Activated T-cell treated with anti-CD3 and anti-CD28 coated beads, Interleukin-2, amount 50 U/mL, for 4 hours (primary cell): ENCODE results near the gene HSPA13. TPM values are rescaled to one million over a fixed set of nuclear protein-coding genes. Genes with fewer than 3 reads are reported as not detected.
"Not testable (repeated sequence)": the region's sequence is repeated elsewhere in the genome, so short reads cannot be mapped to it uniquely, and the experiment has no call there.

ENCODE experiments used
- ATAC-seq, 2 donors: fragments of 200-7000 bp; cut with Tn5 transposase; one replicate each; pipeline ENCODE4 v1.10.0; 2021
- DNase-seq: peaks from one replicate; pipeline ENCODE4 v3.0.0-alpha.2; 2020
- H3K27me3 Mint-ChIP-seq: one replicate; pipeline ENCODE4 v1.8.0; 2021; ENCODE audit warnings: low read depth, mixed read lengths
- H3K36me3 Mint-ChIP-seq: one replicate; pipeline ENCODE4 v1.8.0; 2022; ENCODE audit warnings: mixed read lengths; ENCODE audit not compliant: insufficient read depth
- H3K4me1 Mint-ChIP-seq: one replicate; pipeline ENCODE4 v1.8.0; 2021; ENCODE audit warnings: low read depth, mixed read lengths
- H3K4me3 Mint-ChIP-seq: one replicate; pipeline ENCODE4 v1.8.0; 2021; ENCODE audit warnings: mild to moderate bottlenecking, moderate library complexity, mixed read lengths
- H3K9me3 Mint-ChIP-seq: one replicate; pipeline ENCODE4 v1.8.0; 2021; ENCODE audit warnings: mixed read lengths
- total RNA-seq, 3 donors: library from RNA; stranded (reverse); gene quantifications; one replicate each; pipeline ENCODE4 v1.2.1, GENCODE V29; 2021

HSPA13 gene
- total RNA-seq, 3 donors from 2014 or later = 31.8 to 47.0 (median 41.0) TPM

DNA sequence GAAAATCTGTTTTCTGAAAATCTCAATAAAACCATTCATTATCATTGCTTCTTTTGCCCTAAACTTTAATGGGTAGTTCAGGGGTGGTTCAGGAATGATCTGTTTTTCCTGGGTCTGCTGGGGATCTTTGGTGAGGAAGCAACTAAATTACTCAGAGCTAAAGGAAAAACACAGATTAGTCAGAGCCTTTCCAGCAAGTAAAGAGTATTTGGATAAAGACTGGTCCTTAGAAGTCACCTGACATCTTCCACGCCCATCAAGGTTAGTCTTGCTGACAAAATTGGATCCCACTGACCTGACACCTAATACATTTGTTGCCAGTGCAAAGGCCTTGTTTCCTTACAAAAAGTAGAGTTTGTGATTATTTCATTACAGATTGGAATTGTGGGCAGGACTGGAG, 24.2 kb downstream of the HSPA13 start:
- DNase-seq = no peak
- no peaks in the 10 kb centered on the region for H3K9me3 Mint-ChIP-seq
- H3K4me1 Mint-ChIP-seq = no peaks in the 10 kb centered on the region
- no peak overlapping the region for H3K4me3 Mint-ChIP-seq
- peaks cover 25% of the 10 kb centered on the region for H3K27me3 Mint-ChIP-seq
- no peaks in the 10 kb centered on the region for H3K36me3 Mint-ChIP-seq
- ATAC-seq = no peak

DNA sequence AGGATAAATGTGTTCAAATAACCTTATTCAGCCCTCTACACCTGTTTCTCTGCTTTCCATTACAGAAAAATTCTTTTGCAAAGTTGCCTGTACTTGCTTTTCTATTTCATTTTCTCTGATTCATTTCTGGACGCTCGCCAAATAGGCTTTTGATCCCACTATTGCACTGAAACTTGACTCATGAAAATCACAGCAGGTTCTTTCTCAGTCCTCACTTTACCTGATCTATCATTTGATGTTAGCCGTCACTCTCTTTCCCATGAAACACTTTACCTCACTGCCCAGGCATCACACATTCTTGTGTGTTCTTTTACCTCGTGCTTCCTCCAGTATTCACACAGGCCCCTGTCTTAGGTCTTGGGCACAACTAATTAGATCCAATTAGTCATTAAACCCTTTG, 26.2 kb downstream of the HSPA13 start:
- Mint-ChIP-seq H3K36me3 (no peaks in the 10 kb centered on the region), H3K4me3 (no peak overlapping the region), H3K9me3 (no peaks in the 10 kb centered on the region), H3K27me3 (peaks cover 24% of the 10 kb centered on the region), H3K4me1 (no peaks in the 10 kb centered on the region)
- DNase-seq = no peak
- ATAC-seq = no peak

DNA sequence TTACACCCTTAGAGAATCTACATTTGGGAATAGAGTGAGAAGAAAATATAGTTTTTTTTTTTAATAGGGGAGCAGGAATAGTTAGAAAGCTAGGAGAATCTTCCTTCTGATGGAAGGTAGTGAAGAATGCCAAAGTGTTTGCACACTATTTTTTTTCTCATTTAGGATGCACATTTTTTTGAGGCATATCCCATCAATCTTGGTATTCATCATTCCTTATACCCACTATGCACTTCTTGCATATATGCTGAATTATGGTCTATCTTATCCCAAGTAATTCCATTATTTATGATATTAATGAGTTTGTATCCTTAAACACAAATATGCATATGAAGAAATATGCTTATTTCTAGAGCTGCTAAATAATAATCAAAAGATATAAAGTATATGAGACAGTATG, 28.4 kb downstream of the HSPA13 start:
- ATAC-seq (no peak), DNase-seq (no peak)
- H3K27me3 Mint-ChIP-seq = peaks cover 17% of the 10 kb centered on the region
- no peaks in the 10 kb centered on the region for H3K36me3 Mint-ChIP-seq
- H3K4me3 Mint-ChIP-seq = no peak overlapping the region
- H3K4me1 Mint-ChIP-seq = no peaks in the 10 kb centered on the region
- H3K9me3 Mint-ChIP-seq = no peaks in the 10 kb centered on the region

DNA sequence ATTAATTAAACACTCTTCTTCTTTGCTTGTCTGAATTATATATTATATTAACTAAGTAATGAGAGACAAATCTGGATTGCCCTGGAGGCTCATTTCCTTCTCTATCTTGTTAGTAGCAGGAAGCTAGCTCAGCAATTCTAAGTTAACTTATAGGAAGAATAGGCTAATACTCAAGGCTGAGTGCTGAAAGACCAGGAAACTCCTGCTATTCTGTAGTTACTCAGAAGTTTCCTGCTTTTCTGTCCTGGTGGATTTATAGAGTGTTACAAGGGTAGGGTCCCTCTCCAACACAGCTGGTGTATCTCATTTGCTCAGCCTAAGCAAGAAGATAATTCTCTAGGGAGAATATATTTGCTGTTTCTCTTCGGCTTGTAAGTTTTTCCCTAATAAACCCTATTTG, 29.2 kb downstream of the HSPA13 start:
- no peaks in the 10 kb centered on the region for H3K9me3 Mint-ChIP-seq
- ATAC-seq = no peak
- no peaks in the 10 kb centered on the region for H3K36me3 Mint-ChIP-seq
- peaks cover 14% of the 10 kb centered on the region for H3K27me3 Mint-ChIP-seq
- no peak for DNase-seq
- no peak overlapping the region for H3K4me3 Mint-ChIP-seq
- no peaks in the 10 kb centered on the region for H3K4me1 Mint-ChIP-seq

DNA sequence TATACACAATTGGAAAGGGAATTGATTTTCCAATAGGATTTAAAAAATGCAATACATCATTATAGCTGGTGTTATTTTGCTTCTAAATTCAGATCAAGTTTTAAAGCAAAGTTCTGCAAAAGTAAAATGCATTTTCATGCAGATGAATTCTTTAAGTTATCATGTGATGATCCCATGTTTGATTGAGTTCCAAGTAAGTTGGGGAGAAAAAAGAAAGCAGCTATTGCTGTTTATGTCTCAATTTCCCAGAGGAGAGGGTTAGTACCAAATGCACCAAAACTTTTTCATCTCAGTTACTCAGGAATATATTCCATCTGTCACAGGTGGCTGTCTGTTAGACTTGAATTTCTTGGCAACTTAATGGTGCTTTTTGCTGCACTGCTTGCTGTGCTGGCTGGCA, 29.7 kb downstream of the HSPA13 start:
- H3K36me3 Mint-ChIP-seq = no peaks in the 10 kb centered on the region

DNA sequence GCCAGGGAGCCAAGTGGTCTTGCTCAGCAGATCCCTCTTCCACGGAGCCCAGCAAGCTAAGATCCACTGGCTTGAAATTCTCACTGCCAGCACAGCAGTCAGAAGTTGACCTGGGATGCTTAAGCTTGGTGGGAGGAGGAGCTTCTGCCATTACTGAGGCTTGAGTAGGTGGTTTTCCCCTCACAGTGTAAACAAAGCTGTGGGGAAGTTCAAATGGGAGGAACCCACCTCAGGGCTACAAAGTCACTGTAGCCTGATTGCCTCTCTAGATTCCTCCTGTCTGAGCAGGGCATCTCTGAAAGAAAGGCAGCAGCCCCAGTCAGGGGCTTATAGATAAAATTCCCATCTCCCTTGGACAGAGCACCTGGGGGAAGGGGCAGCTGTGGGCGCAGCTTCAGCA, 55.6 kb downstream of the HSPA13 start:
- not testable (repeated sequence) for H3K9me3 Mint-ChIP-seq, H3K4me1 Mint-ChIP-seq, ATAC-seq, DNase-seq, H3K4me3 Mint-ChIP-seq, H3K36me3 Mint-ChIP-seq
- H3K27me3 Mint-ChIP-seq = peaks cover 23% of the 10 kb centered on the region

More for the DNA sequence above, 29.7 kb downstream of the HSPA13 start:
- Mint-ChIP-seq H3K27me3 (peaks cover 13% of the 10 kb centered on the region), H3K4me1 (no peaks in the 10 kb centered on the region), H3K4me3 (no peak overlapping the region), H3K9me3 (no peaks in the 10 kb centered on the region)
- DNase-seq (no peak), ATAC-seq (no peak)

DNA sequence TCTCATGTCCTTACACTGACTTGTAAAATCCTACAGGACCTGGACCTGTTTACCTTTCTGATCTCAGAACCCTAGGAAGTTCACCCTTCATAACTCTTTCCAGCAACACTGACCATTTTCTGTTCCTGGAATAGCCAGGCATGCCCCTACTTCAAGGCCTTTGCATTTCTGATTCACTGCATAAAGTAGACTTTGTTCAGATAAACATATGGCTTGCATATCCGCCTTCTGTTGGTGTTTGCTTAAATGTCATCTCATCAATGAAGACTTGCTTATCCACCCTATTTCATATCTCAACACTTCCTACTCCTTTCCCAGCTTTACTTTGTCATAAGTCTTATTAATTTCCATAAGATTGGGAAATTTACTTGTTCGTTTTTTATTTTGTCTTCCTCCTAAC, 57.4 kb downstream of the HSPA13 start:
- ATAC-seq = no peak
- no peaks in the 10 kb centered on the region for H3K4me1 Mint-ChIP-seq
- no peak overlapping the region for H3K4me3 Mint-ChIP-seq
- no peaks in the 10 kb centered on the region for H3K36me3 Mint-ChIP-seq
- peaks cover 25% of the 10 kb centered on the region for H3K27me3 Mint-ChIP-seq
- H3K9me3 Mint-ChIP-seq = peaks cover 6% of the 10 kb centered on the region
- no peak for DNase-seq

Other genes starting within 250 kb of the HSPA13 start
- gene LIPI, start 172.2 kb downstream of the HSPA13 start, total RNA-seq = not detected
- gene RBM11, start 167.0 kb downstream of the HSPA13 start, total RNA-seq = 1 to 10 TPM; 2.1 to 2.8 (median 2.3) TPM
- gene SAMSN1, start 163.2 kb upstream of the HSPA13 start, total RNA-seq = 100 to 1,000 TPM in 1 of 3 donors, 10 to 100 TPM in 2; 54.0 to 107 (median 73.5) TPM